ENCODE data around the gene AHNAK.

Gene AHNAK

DNA sequence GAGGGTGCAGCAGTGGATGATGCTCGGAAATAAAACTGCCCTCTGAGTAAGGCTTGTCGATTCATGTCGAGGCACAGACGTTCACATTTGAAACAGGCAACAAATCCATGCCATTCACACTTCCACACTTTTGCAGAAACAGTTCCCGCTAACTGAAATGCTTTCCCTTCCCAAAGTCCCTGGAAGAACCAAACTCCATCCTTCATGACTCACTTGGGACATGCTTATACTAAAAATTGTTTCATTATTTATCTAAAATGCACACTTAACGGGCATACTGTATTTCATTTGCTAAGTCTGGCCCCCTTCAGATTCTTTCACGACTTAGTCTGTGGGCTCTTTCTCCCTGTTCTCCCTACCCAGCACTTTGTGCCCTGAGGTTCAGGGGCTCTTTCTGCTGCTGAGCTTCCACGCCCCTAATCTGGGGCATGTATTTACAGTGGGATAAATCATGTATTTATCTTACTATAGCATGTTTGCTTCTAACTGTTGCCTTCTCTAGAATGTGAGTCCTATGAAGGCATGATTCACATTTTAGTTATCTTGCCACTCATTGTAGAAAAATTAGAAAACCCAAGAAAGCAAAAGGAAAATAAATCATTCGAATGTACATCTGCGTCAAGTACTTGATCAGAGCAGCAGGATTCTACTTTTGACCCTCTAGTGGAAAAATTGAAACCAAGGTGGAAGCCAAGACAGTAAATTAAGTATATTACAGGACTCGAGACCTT, 115.3 kb downstream of the AHNAK start:
- DNase-seq (ENCODE audit: low spot score), result no peak

DNA sequence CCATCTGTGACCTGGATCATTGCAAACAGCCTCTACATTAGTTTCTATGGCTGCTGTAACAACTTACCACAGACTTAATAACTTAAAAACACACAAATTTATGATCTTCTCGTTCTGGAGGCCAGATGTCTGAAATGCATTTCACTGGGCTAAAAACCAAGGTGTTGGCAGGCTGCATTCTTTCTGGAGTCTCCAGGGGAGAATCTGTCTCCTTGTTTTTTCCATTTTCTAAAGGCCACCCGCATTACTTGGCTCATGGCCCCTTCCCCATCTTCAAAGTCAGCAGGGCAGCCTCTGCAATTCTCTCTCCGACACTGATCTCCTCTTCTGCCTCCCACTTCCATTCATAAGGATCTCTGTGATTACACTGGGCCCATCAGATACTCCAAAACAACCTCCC, 116.2 kb downstream of the AHNAK start:
- no peak for DNase-seq (ENCODE audit: low spot score)

DNA sequence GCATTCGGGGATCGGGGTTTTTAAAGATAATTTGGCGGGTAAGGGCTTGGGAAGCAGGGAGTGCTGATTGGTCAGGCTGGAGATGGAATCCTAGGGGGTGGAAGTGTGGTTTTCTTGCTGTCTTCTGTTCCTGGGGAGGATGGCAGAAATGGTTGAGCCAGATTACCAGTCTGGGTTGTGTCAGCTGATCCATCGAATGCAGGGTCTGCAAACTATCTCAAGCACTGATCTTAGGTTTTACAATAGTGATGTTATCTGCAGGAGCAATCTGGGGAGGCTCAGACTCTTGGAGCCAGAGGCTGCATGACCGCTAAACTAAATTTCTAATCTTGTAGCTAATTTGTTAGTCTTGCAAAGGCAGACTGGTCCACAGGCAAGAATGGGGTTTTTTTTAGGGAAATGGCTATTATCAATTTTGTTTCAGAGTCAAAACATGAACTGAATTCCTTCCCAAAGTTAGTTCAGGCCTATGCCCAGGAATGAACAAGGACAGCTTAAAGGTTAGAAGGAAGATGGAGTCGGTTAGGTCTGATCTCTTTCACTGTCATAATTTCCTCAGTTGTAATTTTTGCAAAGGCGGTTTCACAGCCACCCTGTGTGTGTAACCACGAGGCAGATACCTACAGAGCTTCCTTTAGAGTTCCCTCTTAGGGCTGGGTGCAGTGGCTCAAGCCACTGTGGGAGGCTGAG, 117.6 kb downstream of the AHNAK start:
- no peak for DNase-seq (ENCODE audit: low spot score)

DNA sequence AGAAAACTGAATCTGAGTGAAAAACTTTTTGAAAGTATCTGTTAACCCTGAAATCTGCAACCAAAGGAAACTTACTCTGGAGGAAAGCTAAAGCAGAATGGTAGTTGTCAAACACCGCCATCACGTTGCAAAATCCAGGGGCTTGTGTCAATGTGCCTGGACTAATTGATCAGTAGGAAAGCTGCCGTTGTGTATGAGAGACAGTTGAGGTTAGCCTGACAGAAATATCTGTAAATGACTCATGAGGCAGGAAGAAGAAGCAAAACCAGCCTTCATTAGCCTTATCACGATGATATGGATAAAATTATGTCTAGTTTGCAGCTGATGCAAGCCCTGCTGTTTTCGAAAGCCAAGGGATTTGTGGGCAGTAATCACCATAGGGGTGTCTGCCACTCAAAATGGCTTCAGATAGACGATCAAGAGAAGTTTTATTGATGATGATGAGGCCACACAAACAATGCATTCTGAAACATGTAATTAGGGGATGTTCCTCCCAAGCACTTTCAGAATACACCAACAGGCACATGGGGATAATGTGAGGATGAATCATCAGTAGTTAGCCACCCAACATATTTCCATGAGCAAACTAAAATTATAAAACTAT, 118.9 kb downstream of the AHNAK start:
- no peak for DNase-seq (ENCODE audit: low spot score)

DNA sequence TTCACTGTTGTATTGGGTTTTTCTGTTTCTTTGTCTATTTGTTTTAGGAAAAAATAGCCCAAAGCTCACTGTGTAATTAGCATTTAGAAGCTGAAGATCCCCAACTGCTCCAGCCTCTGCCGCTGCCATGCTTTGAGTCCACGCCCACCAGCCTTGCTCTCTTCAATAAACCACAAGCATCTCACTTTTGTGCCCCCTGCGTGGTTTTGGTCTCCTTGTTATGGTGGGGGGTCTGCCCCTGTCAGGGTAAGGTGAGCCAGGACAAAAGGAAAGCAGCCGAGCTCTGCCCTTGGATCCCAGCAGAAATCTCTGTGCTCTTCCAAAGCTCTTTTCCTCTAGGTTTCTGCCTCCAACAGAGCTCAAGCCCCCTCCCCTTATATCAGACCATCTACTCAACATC, 123.6 kb downstream of the AHNAK start:
- DNase-seq (ENCODE audit: low spot score), result no peak

DNA sequence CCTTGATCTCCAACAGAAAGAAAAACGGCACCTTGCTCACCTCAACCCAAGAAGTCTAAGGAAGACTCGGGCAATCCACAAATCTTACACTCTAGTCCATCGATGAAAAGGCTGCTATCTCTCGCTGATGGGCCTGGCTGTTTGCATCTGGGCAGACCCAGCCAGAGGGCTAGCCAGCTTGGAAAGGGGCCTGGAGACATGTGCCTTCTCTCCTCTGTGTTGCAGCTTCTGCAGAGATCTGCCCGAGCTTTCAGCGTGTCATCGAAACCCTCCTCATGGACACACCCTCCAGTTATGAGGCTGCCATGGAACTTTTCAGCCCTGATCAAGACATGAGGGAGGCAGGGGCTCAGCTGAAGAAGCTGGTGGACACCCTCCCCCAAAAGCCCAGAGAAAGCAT, 124.6 kb downstream of the AHNAK start:
- DNase-seq (ENCODE audit: low spot score), result no peak

DNA sequence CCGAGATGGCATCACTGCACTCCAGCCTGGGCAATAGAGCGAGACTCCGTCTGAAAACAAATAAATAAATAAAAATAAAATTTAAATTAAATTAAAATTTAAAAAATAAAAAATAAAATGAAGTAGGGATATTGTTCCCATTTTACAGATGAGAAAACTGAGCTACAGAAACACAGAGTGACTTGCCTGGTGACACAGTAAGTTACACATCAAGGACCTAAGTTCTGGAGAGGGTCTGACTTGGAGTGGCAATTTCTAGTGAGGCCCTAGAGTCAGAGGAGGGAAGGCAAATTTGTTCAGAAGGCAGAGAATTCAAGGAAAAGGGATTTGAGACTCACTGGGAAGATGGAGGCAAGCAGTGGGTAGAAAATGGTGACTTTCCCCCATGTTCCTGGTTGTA, 125.7 kb downstream of the AHNAK start:
- DNase-seq (ENCODE audit: low spot score), result no peak

DNA sequence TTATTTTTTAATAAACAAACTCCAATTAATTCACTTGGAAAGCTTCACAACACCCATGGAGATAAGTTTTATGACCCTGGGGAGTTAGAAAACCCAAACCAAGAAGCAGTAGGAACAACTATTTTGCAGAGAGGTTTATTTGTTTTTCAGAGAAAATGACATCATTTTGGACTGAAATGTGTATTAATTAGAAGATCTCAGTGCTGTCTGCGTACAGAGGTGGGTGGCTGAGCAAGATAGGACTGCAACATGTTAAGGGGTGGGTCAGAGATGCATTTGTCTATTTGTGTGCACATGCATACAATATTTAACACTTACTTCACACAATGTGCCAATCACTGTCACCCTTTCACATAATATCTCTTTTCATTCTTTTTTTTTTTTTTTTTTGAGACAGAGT, 126.7 kb downstream of the AHNAK start:
- DNase-seq (ENCODE audit: low spot score), result no peak

DNA sequence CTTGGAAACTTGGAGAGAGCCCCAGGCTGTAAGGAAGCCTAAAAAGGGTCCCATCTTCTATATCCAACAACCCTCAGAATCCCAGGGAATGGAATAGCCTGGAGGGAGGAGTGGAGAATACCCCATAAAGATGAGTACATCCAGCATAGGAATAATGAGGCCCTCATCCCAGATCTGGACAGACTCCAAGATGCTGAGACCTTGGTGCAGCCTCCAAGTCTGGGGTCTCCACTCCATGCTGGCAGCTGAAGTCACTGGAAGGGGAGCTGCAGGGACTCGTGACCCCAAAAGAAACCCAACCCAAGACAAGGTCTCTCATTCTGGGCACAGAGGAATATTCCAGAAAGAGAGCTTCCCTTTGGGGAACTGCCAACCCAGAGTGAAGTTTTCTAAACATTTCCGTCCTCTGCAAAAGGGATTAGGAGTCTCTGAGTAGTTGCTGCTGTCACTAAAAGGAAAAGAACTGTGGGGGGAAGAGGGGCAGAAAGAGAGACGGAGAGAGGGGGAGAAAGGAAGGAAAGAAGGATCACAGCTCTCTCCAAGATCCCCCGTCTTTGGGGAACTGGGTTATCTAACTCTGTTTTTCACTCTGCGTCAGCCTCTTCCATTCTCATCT, 127.2 kb downstream of the AHNAK start:
- DNase-seq (ENCODE audit: low spot score), result no peak

DNA sequence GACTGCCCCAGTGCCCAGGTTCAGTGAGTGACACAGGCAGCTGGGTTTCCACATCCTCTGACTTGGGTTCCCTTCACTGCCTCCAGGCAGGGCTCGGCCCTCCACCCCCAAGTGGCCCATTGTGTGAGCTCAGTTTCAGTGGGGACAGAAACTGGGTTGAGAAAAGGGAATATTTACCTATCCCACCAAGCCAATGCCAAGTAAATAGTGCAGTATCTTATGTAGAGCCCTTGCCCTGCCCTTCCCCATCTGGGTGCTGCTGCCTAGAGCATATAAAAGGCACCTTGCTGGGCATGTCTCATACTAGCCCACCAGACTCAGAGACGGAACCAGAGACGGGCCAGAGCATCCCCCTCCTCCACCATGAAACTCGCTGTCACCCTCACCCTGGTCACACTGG, 127.9 kb downstream of the AHNAK start, which contains the start of gene SCGB1A1:
TSS of gene SCGB1A1 (plus strand) at position 301 of the 400 bp plus-strand sequence. CDS start at position 364, 63 bp downstream.
- DNase-seq (ENCODE audit: low spot score), result no peak

DNA sequence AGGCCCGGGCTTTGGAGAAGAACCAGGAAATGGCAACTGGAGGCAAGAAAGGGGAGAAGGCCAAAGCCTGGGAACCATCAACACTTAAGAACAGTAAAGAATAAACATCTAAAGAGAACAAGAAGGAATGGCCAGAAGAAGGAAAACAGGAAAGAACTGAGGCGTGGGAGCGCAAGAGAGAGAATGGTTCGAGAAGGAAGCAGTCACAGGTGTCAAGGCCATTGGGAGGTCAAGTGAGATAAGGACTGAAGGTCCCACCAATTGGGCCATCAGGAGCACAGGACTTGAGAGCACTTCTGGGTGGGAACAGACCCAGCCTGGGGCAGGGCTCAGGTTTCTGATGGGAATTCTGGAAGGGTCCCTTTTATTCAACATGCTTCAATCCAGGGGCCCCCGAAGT, 128.5 kb downstream of the AHNAK start:
- no peak for DNase-seq (ENCODE audit: low spot score)

DNA sequence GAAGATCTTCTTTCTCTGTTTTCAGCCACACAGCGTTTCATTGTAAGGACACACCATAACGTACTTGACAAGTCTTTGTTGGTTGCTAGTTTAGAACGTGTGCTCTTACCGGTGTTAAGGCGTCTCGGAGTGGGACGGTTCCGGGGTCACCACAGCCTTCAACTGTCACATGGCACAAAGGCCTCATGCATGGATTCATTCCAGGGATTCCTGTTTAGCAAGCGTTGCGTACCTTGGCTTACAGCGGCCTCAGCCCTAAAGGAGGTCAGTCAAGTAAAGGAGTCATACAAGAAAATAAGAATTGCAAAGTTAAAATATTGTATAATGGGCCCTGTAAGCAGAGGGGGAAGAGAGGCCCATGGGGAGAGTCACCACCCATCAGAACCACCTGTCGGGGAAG, 130.0 kb downstream of the AHNAK start:
- DNase-seq (ENCODE audit: low spot score), result no peak

DNA sequence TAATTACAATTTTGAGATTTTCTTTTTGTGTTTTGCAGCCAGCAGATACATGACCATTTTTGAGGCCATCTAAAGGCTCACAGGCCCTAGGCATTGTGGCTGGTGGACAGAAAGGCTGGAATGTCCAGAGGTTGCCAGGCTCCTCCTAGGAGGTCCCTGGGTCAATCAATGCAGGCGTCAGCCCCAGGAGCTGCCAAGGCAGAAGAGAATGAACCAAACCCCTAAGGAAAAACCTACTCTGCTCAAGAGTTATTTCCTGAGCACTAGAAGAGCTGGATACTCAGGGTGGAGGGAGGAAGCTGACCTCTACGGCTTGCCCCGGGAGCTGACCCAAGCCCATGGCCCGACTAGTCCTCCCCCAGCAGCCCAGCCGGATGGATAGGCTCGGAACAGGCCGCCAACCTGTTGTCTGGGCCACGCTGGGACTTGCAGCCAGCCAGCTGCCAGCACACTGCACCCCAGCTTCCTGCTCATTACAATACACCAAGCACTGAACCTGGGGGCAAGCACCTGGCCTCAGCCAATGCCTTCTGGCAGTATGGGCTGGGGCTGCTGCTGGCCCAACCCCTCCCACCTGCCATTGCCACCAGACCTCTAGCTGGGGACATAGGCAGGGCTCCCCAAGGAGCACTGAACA, 133.4 kb downstream of the AHNAK start:
- DNase-seq (ENCODE audit: low spot score), result no peak

DNA sequence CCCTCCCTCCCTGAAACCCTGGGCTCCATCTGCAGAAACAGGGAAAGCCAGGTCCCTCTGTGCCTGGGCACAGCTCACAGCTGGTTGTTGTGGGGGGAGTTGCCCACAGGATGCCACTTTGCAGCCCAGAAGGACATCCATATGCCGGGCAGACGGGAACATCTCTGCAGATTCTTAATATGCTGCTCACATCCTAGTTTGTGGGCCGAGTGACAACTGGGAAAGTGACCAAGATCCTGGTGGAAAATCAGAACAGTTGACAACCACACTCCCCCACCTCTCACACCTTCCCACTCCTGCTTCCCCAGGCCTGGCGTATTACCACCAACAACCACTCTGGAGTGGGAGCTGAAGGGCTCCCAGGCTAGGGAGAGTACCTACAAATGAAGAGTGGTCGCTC, 135.1 kb downstream of the AHNAK start:
- no peak for DNase-seq (ENCODE audit: low spot score)

DNA sequence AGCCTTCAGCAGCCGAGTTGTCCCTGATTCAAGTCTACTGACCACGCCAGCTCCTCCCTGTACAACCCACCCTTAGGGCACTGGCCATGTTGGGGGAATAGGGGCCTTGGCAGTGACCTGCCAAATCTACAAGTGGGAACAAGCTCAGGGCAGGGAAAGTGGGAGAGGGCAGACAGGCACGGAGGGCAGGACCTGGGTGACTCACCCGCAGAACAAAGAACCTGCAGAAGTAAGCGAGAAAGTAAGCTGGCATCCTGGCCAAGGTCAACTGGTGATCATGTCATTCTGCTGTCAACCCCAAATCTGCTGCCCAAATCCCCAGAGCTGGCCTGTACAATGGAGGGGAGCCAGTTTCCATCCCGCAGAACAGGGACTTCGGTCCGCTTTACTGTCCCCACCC, 135.6 kb downstream of the AHNAK start:
- DNase-seq (ENCODE audit: low spot score), result no peak

DNA sequence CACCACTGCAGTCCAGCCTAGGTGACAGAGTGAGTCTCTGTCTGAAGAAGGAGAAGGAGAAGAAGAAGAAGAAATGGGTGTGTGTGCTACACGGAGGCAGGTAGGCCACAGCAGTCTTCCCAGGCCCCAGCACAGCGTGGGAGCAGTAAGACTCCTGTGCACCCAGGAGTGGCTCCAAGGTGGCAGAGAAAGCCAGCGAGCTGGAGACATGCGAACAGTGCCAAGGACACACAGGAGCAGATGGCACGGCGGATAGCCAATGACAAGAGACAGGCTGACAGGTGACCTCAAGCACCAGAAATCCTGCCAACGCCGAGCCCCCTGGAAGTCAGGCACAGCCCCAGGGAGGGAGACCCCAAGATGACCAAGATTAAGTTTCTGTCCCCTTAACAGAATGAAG, 136.8 kb downstream of the AHNAK start:
- DNase-seq (ENCODE audit: low spot score), result no peak

DNA sequence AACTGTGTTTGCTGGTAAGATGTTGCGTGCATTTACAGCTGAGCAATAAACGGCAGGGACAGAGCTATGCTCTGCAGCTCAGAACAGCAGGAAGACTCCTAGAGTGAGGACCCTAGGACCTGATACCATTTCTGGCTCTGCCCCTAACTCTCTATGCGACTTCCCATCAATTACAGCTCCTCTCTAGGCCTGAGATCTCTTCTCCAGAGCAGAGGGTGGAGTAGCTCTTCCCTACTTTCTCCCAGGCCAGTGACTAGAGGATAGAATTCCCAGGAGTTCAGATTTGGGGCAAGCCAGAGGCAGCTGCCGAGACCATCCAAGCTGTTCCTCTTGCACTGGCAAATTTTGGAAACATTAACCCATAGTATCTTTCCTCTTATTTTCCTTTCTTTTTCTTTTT, 140.6 kb downstream of the AHNAK start:
- DNase-seq (ENCODE audit: low spot score), result no peak

DNA sequence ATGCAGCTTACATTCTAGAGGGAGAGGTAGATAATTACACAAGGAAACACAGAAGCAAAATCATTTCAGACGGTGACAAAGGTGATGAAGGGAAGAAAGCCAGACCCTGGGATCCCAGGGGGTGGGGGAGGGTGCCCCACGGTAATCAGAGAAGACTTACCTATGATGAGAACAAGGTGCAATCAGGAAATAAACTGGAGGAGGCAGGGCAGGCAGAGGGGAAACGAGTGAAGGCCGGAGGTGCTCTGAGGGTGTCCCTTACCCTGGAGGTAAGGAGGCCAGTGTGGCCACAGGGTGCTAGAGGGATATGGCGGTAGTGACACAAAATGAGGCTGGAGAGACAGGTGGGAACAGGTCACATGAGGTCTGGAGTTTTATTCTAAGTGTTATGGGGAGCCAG, 141.7 kb downstream of the AHNAK start:
- DNase-seq (ENCODE audit: low spot score), result no peak

DNA sequence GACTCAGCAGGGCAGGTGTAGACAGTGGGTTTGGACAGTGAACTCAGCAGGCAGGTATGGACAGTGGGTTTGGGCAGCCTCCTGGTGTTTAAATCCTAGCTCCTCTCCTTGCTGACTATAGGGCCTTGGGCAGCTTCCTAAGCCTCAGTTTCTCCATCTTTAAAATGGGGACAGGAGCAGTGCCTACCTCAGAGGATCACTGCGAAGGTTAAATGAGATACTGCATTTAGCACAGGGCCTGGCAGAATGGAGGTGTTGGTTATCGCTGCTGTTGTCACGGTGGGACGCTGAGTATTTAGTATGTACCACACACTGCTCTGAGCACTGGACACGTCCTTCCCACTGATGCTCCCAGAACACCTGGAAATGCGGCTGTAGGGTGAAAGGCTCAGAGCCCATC, 142.2 kb downstream of the AHNAK start:
- DNase-seq (ENCODE audit: low spot score), result no peak

DNA sequence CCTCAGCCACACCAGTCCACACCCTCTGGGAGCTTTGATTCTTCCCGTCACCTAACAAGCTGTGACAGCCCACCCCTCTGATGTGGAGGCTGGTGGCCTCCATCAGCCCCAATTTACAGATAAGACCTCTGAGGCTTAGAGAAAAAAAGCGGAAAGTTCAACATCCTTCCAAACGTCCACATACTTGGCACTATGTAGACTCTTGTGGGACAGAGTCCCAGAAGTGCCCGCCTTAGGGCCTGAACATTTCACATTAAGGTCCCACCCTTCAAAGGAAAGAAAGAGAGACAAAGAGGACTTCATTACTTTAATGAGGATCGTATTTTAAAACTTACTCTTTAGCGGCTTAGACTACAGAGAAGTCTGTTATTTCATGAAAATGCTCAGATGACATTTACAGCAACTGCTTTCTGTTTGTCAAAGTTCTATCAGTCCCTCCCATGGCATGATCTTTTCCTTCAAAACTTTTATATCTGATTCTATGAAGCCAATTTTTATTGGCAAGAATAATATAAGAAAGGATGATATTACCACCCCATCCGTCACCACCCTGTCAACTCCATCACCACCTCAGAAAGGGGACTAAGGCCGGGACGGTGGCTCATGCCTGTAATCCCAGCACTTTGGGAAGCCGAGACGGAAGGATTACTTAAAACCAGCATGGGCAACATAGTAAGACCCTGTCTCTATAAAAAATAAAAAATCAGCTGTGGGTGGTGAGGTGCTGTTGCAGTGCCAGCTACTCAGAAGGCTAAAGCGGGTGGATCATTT, 143.5 kb downstream of the AHNAK start:
- no peak for DNase-seq (ENCODE audit: low spot score)

DNA sequence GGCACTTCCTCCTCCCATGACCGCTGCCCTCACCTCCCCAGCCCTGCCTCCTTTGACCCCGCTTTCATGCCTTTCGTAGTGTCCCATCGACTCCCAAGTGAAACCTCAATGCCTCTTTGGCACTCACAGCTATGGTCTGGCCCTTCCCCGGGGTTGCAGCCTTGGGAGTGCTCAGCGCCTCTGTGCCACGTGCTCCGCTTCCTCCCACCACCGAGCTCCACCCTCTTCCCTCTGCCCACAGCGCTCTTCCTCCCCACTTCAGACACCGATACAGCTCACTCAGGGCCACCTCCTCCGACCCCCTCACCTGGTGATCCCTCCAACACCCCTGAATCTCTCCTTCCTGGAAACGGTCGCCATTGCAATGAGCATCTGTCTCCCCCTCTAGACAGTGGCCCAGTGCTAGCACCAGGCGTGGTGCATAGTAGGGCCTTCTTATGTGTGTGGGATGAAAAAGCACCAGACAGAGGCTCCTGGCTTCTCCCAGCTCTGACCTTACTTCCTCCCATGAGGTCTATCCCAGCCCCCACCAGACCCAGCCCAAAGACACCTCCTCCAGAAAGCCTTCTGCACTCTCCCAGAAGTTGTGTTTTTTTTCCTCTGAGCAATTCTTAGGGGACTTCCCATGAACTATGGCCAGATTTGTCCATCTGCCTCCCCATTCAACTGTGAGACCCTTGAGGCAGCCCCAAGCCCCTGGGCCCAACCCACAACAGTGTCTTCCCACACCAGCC, 144.2 kb downstream of the AHNAK start:
- no peak for DNase-seq (ENCODE audit: low spot score)

Data from kidney capillary endothelial cell (primary cell).